Immature natural killer cell (primary cell): ENCODE data around the gene UBFD1. TPM values are rescaled to one million over a fixed set of nuclear protein-coding genes. Genes with fewer than 3 reads are reported as not detected.
"Not testable (repeated sequence)": the region's sequence is repeated elsewhere in the genome, so short reads cannot be mapped to it uniquely, and the experiment has no call there.

ENCODE experiments used
- DNase-seq, 3 donors: peaks; one replicate each; pipeline ENCODE4 v3.0.0; 2022; ENCODE audit warnings: mixed read lengths in 1 of 3
- H3K27ac Mint-ChIP-seq, 6 donors: one replicate each; pipeline ENCODE4 v1.8.0; 2020; ENCODE audit warnings: mixed read lengths in 6 of 6, mild to moderate bottlenecking in 5 of 6, inconsistent platforms in 4 of 6, moderate library complexity in 3 of 6
- H3K27me3 Mint-ChIP-seq, 3 donors: one replicate each; pipeline ENCODE4 v1.8.0; 2020 to 2021; ENCODE audit warnings: low read depth in 3 of 3, mild to moderate bottlenecking in 3 of 3, mixed read lengths in 3 of 3, moderate library complexity in 3 of 3, inconsistent platforms in 1 of 3
- H3K36me3 Mint-ChIP-seq, 3 donors: one replicate each; pipeline ENCODE4 v1.8.0; 2020; ENCODE audit warnings: mixed read lengths in 3 of 3, inconsistent platforms in 2 of 3, mild to moderate bottlenecking in 2 of 3
- H3K4me1 Mint-ChIP-seq, 2 donors: one replicate each; pipeline ENCODE4 v1.8.0; 2020; ENCODE audit warnings: inconsistent platforms in 2 of 2, mild to moderate bottlenecking in 2 of 2, mixed read lengths in 2 of 2, moderate library complexity in 1 of 2
- H3K4me3 Mint-ChIP-seq, 5 donors: one replicate each; pipeline ENCODE4 v1.8.0; 2020; ENCODE audit warnings: mild to moderate bottlenecking in 5 of 5, mixed read lengths in 5 of 5, inconsistent platforms in 3 of 5, moderate library complexity in 3 of 5
- H3K9me3 Mint-ChIP-seq, 6 donors: one replicate each; pipeline ENCODE4 v1.8.0; 2020; ENCODE audit warnings: mild to moderate bottlenecking in 6 of 6, mixed read lengths in 6 of 6, inconsistent platforms in 4 of 6, moderate library complexity in 3 of 6
- polyA plus RNA-seq, 3 donors: library from polyadenylated mRNA; unstranded; fragments of 300-500 nt; fragmentation: Illumina TruSeq; gene quantifications; one replicate each; pipeline ENCODE4 v1.2.3, GENCODE V29; 2021

UBFD1 gene, protein sequence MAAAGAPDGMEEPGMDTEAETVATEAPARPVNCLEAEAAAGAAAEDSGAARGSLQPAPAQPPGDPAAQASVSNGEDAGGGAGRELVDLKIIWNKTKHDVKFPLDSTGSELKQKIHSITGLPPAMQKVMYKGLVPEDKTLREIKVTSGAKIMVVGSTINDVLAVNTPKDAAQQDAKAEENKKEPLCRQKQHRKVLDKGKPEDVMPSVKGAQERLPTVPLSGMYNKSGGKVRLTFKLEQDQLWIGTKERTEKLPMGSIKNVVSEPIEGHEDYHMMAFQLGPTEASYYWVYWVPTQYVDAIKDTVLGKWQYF
- polyA plus RNA-seq: 10 to 100 TPM; 13.1 to 18.8 (median 14.2) TPM

- peak within 1 kb of the TSS; percentile 90 to 92 (median 92) for H3K4me3 Mint-ChIP-seq
- peak within 1 kb of the TSS; percentile 87 to 96 (median 92) for H3K27ac Mint-ChIP-seq
- peaks cover 0 to under 1% (median under 1%) of the 10 kb centered on the region in 3 donors for H3K36me3 Mint-ChIP-seq
- peaks cover 28 to 38% of the 10 kb centered on the region in 2 donors for H3K4me1 Mint-ChIP-seq
- no peaks in the 10 kb centered on the region for H3K9me3 Mint-ChIP-seq
- DNase-seq: peak; percentile 97 to 99 (median 98)
- peaks cover 2 to 13% (median 6%) of the 10 kb centered on the region in 3 donors for H3K27me3 Mint-ChIP-seq
Observed at GRCh38 chr16:23556881-23557778, at the start of gene UBFD1, which contains the start of gene EARS2. Gene UBFD1, plus strand, starts transcription at chr16:23557727. Its CDS starts 16 bp downstream, at chr16:23557743. Gene EARS2, minus strand, starts transcription at chr16:23557350. Its CDS starts 7 bp downstream, at chr16:23557343.

DNA sequence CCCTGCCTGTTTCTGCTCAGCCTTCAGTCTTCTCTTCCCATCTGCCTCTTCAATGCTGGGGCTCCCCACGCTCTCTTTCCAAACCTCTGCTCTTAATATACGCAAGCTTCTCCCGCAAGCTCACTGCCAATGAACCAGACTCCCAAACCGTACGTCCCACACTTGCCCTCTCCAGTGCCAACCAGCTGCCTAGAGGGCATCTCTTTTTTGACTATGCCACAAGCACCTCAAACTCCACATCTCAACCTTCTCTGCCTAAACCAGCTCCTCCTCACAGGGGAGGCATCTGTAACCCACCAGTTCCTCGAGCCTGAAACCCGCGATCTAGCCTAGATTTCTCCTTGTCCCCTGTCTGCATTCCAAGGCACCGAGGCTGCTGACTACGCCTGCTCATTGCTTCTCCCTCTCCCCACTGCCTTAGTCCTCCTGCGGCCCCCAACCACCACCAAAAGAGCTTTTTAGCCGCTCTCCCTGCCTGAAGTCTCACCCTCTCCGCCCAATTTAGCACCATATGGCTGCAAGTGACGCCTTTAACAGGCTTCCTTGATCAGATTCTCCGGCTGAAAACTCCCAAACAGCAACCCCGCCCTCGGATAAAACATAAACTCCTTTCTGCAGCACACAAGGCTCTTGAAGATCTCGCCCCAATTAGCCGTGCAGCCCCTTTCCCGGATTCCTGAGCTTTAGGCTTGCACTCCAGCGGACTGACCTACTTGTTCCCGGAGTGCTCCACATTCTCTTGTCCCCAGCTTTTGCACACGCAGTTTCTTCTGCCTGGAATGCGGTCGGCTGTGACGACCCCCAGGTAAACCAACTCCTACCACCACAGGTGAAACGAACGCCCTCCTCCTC, 48.7 kb upstream of the UBFD1 start:
- Mint-ChIP-seq H3K4me3 (peak overlapping the region; percentile 86 to 94 (median 90)), H3K27ac (peak overlapping the region; percentile 49 to 90 (median 78)), H3K4me1 (peaks cover 51 to 56% of the 10 kb centered on the region in 2 donors), H3K36me3 (no peaks in the 10 kb centered on the region), H3K27me3 (peaks cover 3 to 18% (median 13%) of the 10 kb centered on the region in 3 donors), H3K9me3 (no peaks in the 10 kb centered on the region)
- DNase-seq: no peak

DNA sequence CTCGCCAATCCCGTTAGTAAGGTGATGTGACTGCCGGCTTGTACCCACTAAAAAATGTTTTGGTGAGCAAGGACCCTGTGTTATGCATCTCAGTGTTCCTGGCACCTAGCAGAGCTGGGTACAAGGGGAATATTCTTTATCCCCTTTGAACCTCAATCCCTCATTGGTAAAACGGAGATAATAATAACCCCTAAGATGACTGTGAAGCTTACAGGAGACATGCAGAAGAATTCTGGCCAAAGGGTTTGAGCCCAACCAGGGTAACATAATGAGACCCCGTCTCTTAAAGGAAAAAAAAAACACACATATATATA, 48.1 kb upstream of the UBFD1 start:
- no peak for DNase-seq
- peak overlapping the region; percentile 43 to 90 (median 78) for H3K27ac Mint-ChIP-seq
- H3K4me1 Mint-ChIP-seq: peaks cover 47 to 51% of the 10 kb centered on the region in 2 donors
- no peaks in the 10 kb centered on the region for H3K9me3 Mint-ChIP-seq
- no peaks in the 10 kb centered on the region for H3K36me3 Mint-ChIP-seq
- H3K4me3 Mint-ChIP-seq: peak overlapping the region; percentile 86 to 94 (median 90)
- H3K27me3 Mint-ChIP-seq: peaks cover 3 to 18% (median 13%) of the 10 kb centered on the region in 3 donors

DNA sequence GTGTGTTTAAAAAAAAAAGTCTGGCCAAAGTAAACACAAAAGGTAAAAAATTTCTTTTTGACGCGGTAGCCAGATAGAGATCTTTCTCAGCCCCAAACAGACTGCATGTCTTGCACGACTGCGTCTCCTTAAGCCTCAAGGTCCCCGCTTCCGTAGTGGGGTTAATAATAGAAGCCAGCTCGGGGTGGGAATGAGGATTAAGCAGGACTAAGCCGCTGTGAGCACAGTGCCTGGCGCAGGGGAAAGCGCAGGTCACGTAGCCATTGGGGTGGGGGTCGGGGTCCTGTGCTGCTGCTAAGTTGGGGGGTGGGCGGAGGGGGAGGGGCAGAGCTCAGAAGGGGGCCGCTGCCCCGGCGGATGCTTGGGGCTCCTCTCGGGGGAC, 47.8 kb upstream of the UBFD1 start:
- peaks cover 47 to 51% of the 10 kb centered on the region in 2 donors for H3K4me1 Mint-ChIP-seq

DNA sequence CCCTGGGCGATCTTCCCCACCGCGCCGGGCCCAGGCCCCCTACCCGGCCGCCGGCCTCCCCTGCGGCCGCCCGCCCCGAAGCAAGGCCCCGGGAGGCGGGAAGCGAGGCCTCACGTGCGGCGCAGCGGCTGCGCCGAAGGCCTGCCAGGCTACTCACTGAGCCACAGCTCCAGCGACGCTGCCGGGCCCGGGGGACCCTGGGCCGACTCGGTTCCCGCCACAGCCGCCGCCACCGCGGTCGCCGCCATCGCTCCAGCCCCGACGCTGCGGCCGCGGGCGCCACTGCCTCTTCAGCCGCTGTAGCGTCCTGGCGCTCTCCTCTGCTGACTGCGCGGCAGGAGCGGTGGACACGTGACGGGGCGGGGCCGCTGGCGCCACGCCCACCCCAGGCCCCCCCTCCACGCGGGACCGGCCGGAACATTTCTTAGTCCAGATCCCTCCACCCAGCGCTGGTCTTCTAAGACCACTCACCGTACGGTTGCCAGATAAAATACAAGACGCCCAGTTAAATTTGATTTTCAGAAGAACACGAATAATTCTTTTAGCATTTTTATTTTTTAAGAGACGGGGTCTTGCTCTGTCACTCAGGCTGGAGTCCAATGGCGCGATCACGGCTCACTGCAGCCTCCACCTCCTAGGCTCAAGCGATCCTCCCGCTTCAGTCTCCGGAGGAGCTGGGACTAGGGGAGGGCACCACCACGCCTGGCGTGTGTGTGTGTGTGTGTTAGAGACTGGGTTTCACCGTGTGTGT, 47.2 kb upstream of the UBFD1 start, which contains the start of gene GGA2:
Gene GGA2 (minus strand): TSS at position 331 of the 751 bp plus-strand sequence. CDS start 83 bp downstream, at position 248.
- H3K27me3 Mint-ChIP-seq: peaks cover 3 to 14% (median 9%) of the 10 kb centered on the region in 3 donors
- no peaks in the 10 kb centered on the region for H3K36me3 Mint-ChIP-seq
- H3K27ac Mint-ChIP-seq: peak within 1 kb of the TSS; percentile 69 to 90 (median 82)
- H3K9me3 Mint-ChIP-seq: no peaks in the 10 kb centered on the region
- H3K4me3 Mint-ChIP-seq: peak within 1 kb of the TSS; percentile 86 to 94 (median 90)
- peaks cover 43 to 51% of the 10 kb centered on the region in 2 donors for H3K4me1 Mint-ChIP-seq
- DNase-seq: peak; percentile 76 to 80 (median 78)

More for the DNA sequence above, 47.8 kb upstream of the UBFD1 start:
- peak; percentile 47 to 58 (median 57) for DNase-seq
- Mint-ChIP-seq H3K36me3 (no peaks in the 10 kb centered on the region), H3K27me3 (peaks cover 3 to 17% (median 12%) of the 10 kb centered on the region in 3 donors), H3K4me3 (peak overlapping the region; percentile 86 to 94 (median 90)), H3K27ac (peak overlapping the region; percentile 69 to 90 (median 82)), H3K9me3 (no peaks in the 10 kb centered on the region)

DNA sequence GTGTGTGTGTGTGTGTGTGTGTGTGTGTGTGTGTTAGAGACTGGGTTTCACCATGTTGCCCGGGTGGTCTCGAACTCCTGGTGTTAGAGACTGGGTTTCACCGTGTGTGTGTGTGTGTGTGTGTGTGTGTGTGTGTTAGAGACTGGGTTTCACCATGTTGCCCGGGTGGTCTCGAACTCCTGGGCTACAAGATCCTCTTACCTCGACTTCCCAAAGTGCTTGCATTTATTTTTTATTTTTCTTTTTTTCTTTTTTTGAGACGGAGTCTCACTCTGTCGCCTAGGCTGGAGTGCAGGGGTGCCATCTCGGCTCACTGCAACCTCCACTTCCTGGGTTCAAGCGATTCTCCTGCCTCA, 46.6 kb upstream of the UBFD1 start:
- DNase-seq: not testable (repeated sequence)

GRCh38 chr16:23511731-23512130, 45.8 kb upstream of the UBFD1 start:
- Mint-ChIP-seq H3K27ac (peak overlapping the region in 3 of 6 donors; percentile 47 to 72 (median 49)), H3K9me3 (no peaks in the 10 kb centered on the region), H3K4me1 (peaks cover 33 to 42% of the 10 kb centered on the region in 2 donors), H3K4me3 (peak overlapping the region; percentile 59 to 91 (median 69)), H3K36me3 (no peaks in the 10 kb centered on the region), H3K27me3 (peaks cover 3 to 16% (median 9%) of the 10 kb centered on the region in 3 donors)
- DNase-seq: no peak

More for the DNA sequence above, 46.6 kb upstream of the UBFD1 start:
- Mint-ChIP-seq H3K4me1 (peaks cover 41 to 50% of the 10 kb centered on the region in 2 donors), H3K27ac (peak overlapping the region; percentile 53 to 85 (median 82)), H3K4me3 (peak overlapping the region; percentile 82 to 91 (median 85)), H3K27me3 (peaks cover 3 to 16% (median 11%) of the 10 kb centered on the region in 3 donors)
- not testable (repeated sequence) for H3K9me3 Mint-ChIP-seq, H3K36me3 Mint-ChIP-seq

DNA sequence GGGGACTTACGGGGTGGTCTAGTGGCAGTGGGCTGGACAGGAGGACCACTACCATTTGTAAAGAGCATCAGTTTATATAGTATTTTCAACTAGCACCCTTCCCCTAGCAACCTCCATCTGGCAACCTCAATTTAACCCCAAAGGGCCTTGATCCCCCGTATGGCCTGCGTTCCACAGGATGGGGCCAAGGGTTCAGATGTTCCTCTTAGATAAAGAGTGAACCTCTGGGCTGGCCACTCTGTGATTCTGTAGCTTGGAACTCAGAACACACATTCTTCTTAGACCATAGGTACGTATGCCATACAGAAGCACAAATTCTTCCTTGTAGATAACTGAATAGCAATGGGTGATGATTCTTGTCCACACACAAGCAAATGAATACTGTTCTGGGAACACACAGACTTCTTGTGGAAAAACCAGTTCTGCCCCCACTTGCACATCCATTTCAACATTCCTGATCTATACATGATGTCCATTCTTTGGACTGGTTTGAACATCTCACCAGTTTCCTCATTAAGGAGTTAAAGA, 45.3 kb upstream of the UBFD1 start:
- DNase-seq: no peak
- Mint-ChIP-seq H3K4me1 (peaks cover 31 to 37% of the 10 kb centered on the region in 2 donors), H3K27ac (peak overlapping the region in 1 of 6 donors; percentile 72), H3K36me3 (no peaks in the 10 kb centered on the region), H3K27me3 (peaks cover 3 to 16% (median 9%) of the 10 kb centered on the region in 3 donors), H3K9me3 (no peaks in the 10 kb centered on the region), H3K4me3 (peak overlapping the region in 2 of 5 donors; percentile 36 to 42)

GRCh38 chr16:23514381-23515152, 43.0 kb upstream of the UBFD1 start:
- H3K27me3 Mint-ChIP-seq: peaks cover 3 to 8% (median 6%) of the 10 kb centered on the region in 3 donors
- DNase-seq: peak; percentile 34 to 38 (median 37)
- H3K36me3 Mint-ChIP-seq: peaks cover 3 to 4% (median 4%) of the 10 kb centered on the region in 3 donors
- peak overlapping the region in 1 of 5 donors; percentile 17 for H3K4me3 Mint-ChIP-seq
- no peaks in the 10 kb centered on the region for H3K9me3 Mint-ChIP-seq
- H3K4me1 Mint-ChIP-seq: peaks cover 15 to 21% of the 10 kb centered on the region in 2 donors
- H3K27ac Mint-ChIP-seq: peak overlapping the region in 5 of 6 donors; percentile 3 to 40 (median 9)

GRCh38 chr16:23515881-23516280, 41.6 kb upstream of the UBFD1 start:
- peaks cover 9 to 15% of the 10 kb centered on the region in 2 donors for H3K4me1 Mint-ChIP-seq
- H3K27me3 Mint-ChIP-seq: peaks cover 0 to 2% (median 2%) of the 10 kb centered on the region in 3 donors
- H3K27ac Mint-ChIP-seq: peak overlapping the region in 1 of 6 donors; percentile 39
- H3K4me3 Mint-ChIP-seq: no peak overlapping the region
- H3K9me3 Mint-ChIP-seq: no peaks in the 10 kb centered on the region
- peaks cover 6 to 7% (median 6%) of the 10 kb centered on the region in 3 donors for H3K36me3 Mint-ChIP-seq
- no peak for DNase-seq

DNA sequence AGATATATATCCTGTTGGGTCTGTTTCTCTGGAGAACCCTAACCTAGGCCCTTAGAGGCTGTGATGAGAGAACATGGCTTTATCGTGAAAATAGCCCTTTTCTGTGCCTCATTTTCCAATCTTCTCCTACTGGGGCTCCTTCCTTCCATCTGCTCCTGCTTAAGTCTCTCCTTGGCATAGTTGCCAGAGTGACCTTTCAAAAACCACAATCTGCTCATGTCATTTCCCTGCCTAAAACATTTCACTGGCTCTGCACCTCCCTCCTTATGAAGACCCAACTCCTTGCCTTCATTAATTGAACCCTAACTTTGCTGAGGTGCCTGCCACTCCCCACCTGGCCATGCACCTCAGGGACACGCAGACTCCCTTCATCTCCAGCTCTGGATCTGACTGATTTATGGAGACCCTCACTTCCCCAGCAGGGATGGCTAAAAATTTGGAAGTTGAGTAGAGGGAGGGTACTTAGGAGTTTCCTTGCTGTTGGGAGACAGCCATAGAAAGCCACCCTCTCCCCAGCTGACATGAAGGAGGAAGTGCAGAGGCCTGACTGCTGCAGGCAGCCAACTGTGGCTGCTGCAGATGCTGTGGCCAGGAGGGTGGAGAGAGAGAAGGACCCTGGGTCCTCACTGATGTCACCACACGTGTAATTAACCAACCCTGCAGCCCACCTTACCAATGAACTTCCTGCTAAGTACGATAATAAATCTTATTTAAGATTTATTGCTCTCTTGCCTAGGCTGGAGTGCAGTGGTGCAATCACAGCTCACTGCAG, 41.0 kb upstream of the UBFD1 start:
- DNase-seq: no peak
- no peak overlapping the region for H3K27ac Mint-ChIP-seq
- H3K27me3 Mint-ChIP-seq: peaks cover 0 to 2% (median 2%) of the 10 kb centered on the region in 3 donors
- no peaks in the 10 kb centered on the region for H3K9me3 Mint-ChIP-seq
- H3K4me1 Mint-ChIP-seq: peaks cover 9 to 15% of the 10 kb centered on the region in 2 donors
- no peak overlapping the region for H3K4me3 Mint-ChIP-seq
- H3K36me3 Mint-ChIP-seq: peaks cover 9 to 12% (median 10%) of the 10 kb centered on the region in 3 donors
